Measurements from ENCODE around the gene REXO2.
A peak's percentile ranks its signal among the peaks of the same experiment; 100 is the strongest.

The REXO2 gene

GRCh38 chr11:114440121-114440860 lies 1.0 kb downstream of the REXO2 start:
- no peak for DNase-seq (ENCODE audit: low read depth, low spot score)
- H3K4me3 ChIP-seq (ENCODE audit: low read length) = peak overlapping the region; percentile 95

- DNase-seq (ENCODE audit: low read depth, low spot score) = no peak
These were observed 1.9 kb downstream of the REXO2 start for GRCh38 chr11:114440971-114441763.

GRCh38 chr11:114441921-114442320 lies 2.7 kb downstream of the REXO2 start:
- no peak overlapping the region for H3K4me3 ChIP-seq (ENCODE audit: low read length)
- DNase-seq (ENCODE audit: low read depth, low spot score) = no peak

More at GRCh38 chr11:114440971-114441763, 1.9 kb downstream of the REXO2 start:
- no peak overlapping the region for H3K4me3 ChIP-seq (ENCODE audit: low read length)

GRCh38 chr11:114442536-114442935 lies 3.3 kb downstream of the REXO2 start:
- no peak for DNase-seq (ENCODE audit: low read depth, low spot score)
- H3K4me3 ChIP-seq (ENCODE audit: low read length) = no peak overlapping the region

- DNase-seq (ENCODE audit: low read depth, low spot score) = no peak
These were observed 8.2 kb downstream of the REXO2 start for GRCh38 chr11:114447444-114447843.

GRCh38 chr11:114447892-114448291 lies 8.6 kb downstream of the REXO2 start:
- H3K4me3 ChIP-seq (ENCODE audit: low read length) = no peak overlapping the region
- no peak for DNase-seq (ENCODE audit: low read depth, low spot score)

More at GRCh38 chr11:114447444-114447843, 8.2 kb downstream of the REXO2 start:
- no peak overlapping the region for H3K4me3 ChIP-seq (ENCODE audit: low read length)

GRCh38 chr11:114448749-114449482 lies 9.6 kb downstream of the REXO2 start:
- DNase-seq (ENCODE audit: low read depth, low spot score) = no peak
- H3K4me3 ChIP-seq (ENCODE audit: low read length) = no peak overlapping the region

GRCh38 chr11:114449845-114450244 lies 10.6 kb downstream of the REXO2 start:
- no peak for DNase-seq (ENCODE audit: low read depth, low spot score)
- no peak overlapping the region for H3K4me3 ChIP-seq (ENCODE audit: low read length)

- no peak for DNase-seq (ENCODE audit: low read depth, low spot score)
- H3K4me3 ChIP-seq (ENCODE audit: low read length) = no peak overlapping the region
These were observed 13.1 kb downstream of the REXO2 start for GRCh38 chr11:114452399-114452798.

- DNase-seq (ENCODE audit: low read depth, low spot score) = no peak
- no peak overlapping the region for H3K4me3 ChIP-seq (ENCODE audit: low read length)
These were observed 24.7 kb downstream of the REXO2 start for GRCh38 chr11:114463999-114464398.

GRCh38 chr11:114466742-114467141 lies 27.5 kb downstream of the REXO2 start:
- DNase-seq (ENCODE audit: low read depth, low spot score) = no peak
- H3K4me3 ChIP-seq (ENCODE audit: low read length) = no peak overlapping the region

- no peak for DNase-seq (ENCODE audit: low read depth, low spot score)
- no peak overlapping the region for H3K4me3 ChIP-seq (ENCODE audit: low read length)
These were observed 33.4 kb downstream of the REXO2 start for GRCh38 chr11:114472661-114473060.

GRCh38 chr11:114478001-114478410 lies 38.7 kb downstream of the REXO2 start:
- H3K4me3 ChIP-seq (ENCODE audit: low read length) = no peak overlapping the region
- no peak for DNase-seq (ENCODE audit: low read depth, low spot score)

- DNase-seq (ENCODE audit: low read depth, low spot score) = no peak
- no peak overlapping the region for H3K4me3 ChIP-seq (ENCODE audit: low read length)
These were observed 39.5 kb downstream of the REXO2 start for GRCh38 chr11:114478768-114479167.

GRCh38 chr11:114479331-114479730 lies 40.1 kb downstream of the REXO2 start:
- no peak for DNase-seq (ENCODE audit: low read depth, low spot score)

GRCh38 chr11:114482114-114482513 lies 42.8 kb downstream of the REXO2 start:
- no peak for DNase-seq (ENCODE audit: low read depth, low spot score)
- H3K4me3 ChIP-seq (ENCODE audit: low read length) = no peak overlapping the region

More at GRCh38 chr11:114479331-114479730, 40.1 kb downstream of the REXO2 start:
- H3K4me3 ChIP-seq (ENCODE audit: low read length) = no peak overlapping the region

- H3K4me3 ChIP-seq (ENCODE audit: low read length) = no peak overlapping the region
- DNase-seq (ENCODE audit: low read depth, low spot score) = no peak
These were observed 44.7 kb downstream of the REXO2 start for GRCh38 chr11:114483929-114484328.

- DNase-seq (ENCODE audit: low read depth, low spot score) = peak; percentile 15
- H3K4me3 ChIP-seq (ENCODE audit: low read length) = no peak overlapping the region
These were observed 57.6 kb downstream of the REXO2 start for GRCh38 chr11:114496915-114497314.

- DNase-seq (ENCODE audit: low read depth, low spot score) = no peak
- no peak overlapping the region for H3K4me3 ChIP-seq (ENCODE audit: low read length)
These were observed 60.5 kb downstream of the REXO2 start for GRCh38 chr11:114499756-114500155.

Data from Jurkat, Clone E6-1 (cell line).